GM12892 (cell line): Measurements from ENCODE around the gene SLC16A2.

Source experiments
- POLR2A ChIP-seq: IDR thresholded peaks from 2 replicates; pipeline ENCODE4 v1.6.1; 2011; ENCODE audit warnings: low read depth, low read length, control low read depth
- POLR2AphosphoS5 ChIP-seq: IDR thresholded peaks from 2 replicates; pipeline ENCODE4 v1.6.1; 2011; ENCODE audit warnings: low read depth, low read length, control low read depth
- TAF1 ChIP-seq: IDR thresholded peaks from 2 replicates; pipeline ENCODE4 v1.6.1; 2011; ENCODE audit warnings: low read depth, mild to moderate bottlenecking, control low read depth, low read length, borderline replicate concordance

DNA sequence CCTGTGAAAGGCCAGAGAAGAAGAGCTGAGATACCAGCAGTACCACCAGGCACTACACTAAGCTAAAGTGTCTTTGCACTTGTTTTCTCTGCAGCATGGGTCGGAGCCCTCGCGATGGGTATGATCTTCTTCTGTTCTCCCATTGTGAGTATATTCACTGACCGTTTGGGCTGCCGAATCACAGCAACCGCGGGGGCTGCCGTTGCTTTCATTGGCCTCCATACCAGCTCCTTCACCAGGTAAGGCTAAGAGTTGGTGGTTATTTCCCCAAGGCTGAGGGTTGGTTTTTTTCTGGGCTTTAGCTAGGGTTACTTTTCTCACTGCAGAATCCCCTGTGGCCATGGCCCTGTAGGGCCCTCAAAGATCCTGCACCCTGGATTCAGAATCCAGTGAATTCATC is 99.6 kb downstream of the SLC16A2 start:
- TF ChIP-seq TAF1 (no peak), POLR2AphosphoS5 (no peak), POLR2A (no peak)
